ENCODE measurements around the gene RPL13.
"Not testable (repeated sequence)": the region's sequence is repeated elsewhere in the genome, so short reads cannot be mapped to it uniquely, and the experiment has no call there.

The RPL13 gene

GRCh38 chr16:89581045-89581695 is 20.7 kb downstream of the RPL13 start:
- no peak for DNase-seq

DNA sequence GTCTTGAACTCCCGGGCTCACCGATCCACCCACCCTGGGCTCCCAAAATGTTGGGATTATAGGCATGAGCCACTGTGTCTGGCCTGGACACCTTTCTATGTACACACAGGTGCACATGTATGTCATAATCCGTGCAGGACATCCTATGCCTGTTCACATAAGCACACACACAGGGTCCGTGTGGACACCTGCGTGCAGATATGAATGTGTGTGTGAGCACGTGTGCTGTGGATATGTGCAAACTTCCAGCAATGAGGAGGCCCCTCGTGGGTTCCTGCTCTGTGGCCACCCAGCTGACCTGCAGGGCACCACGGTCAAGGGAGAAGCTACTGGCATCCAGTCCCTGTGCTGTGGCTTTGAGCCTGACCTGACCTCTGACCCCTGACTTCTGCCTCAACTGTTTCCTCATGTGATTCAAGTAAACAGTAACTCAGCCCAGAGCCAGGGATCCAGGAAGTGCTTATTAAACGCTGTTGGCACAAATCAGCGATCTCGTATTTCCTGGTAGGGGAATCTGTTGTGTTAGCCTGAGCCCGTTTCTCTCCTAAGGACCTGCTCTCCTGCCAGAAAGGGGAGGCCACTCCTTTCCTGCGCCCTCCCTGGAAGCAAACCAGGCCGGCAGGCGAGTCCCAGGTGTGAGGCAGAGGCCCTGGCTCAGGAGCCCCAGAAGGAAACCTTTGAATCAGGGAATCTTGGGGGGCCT is 21.5 kb downstream of the RPL13 start:
- no peak for DNase-seq

DNA sequence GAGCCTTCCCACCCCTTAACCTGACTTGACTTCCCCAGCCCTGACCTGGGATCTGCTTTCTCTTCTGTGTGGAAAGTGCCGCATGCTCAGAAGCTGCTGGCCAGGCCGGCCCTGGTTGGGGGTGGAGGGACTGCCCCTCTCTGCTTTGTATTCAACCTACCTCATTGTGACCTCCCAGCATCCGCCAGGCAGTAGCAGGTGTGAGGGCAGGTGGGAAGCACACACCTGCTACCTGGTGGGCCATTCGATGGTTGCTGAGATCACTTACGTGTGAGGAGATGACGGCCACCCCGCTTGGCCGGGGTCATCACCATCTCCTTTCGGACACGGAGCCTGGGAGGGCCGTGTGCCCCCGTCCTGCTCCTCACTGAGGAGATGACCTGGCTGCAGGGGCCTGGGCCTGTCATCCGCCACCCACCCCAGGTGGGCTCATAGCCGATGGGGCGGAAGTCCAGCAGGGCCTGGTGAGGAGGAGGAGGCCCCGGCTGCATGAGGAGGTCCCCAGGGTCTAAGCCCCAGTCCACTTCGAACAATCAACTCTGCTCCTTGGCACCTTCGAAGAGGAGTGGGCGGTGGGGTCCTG is 22.2 kb downstream of the RPL13 start:
- no peak for DNase-seq

- no peak for DNase-seq
These were observed 22.9 kb downstream of the RPL13 start for GRCh38 chr16:89583197-89583894.

- DNase-seq = peak in 1 of 3 donors; percentile 32
These were observed 23.6 kb downstream of the RPL13 start for GRCh38 chr16:89583895-89584644.

DNA sequence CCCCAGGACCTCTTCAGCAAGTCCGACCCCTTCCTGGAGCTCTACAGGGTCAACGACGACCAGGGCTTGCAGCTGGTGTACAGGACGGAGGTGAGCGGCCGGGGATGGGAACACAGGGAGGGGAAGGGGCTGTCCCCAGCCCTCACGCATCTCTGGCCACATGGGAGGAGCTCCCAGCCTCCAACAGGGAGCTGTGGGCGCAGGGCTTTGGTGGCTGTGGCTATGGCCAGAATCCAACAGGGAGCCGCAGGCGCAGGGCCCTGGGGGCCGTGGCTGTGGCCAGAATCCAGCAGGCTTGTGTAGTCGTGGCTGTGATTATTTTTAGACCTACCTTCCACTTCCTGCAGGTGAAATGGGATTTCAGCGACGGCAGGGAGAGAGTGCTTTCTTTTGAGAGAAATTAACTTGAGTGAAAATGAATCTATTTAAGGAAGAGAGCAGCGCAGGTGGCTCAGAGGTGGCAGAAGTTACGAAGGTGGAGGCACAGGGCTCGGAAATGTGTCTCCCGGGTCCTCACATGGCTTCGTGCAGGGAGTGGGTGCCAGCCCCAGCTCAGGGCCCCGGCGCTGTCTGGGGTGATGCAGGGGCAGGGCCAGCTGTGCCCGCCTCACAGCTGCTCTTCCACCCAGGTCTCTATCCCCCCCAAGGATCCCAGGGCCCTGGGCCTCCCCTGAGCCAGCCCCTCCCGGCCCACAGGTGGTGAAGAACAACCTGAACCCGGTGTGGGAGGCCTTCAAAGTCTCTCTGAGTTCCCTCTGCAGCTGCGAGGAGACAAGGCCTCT is 24.5 kb downstream of the RPL13 start:
- no peak for DNase-seq

DNA sequence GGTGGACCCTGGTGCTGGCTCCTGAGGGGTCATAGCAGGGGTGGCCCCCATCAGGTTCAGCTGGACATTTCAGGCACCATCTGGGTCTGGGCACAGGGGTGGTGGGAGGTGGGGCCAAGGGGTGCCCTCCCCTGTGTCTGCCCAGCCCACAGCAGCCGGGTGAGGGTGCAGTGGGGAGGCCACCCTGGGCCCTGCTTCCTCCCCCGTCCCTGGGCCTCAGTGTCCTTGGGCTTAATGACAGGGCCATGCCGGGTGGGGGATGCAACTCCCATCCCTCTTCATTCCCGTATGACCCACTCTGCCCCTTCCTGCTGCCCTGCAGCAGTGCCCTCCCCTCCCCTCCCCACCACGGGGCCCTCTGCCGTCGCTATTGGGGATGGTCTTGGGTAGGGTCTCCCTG is 25.7 kb downstream of the RPL13 start:
- DNase-seq = no peak

- DNase-seq = no peak
These were observed 26.4 kb downstream of the RPL13 start for GRCh38 chr16:89586853-89587252.

- DNase-seq = not testable (repeated sequence)
These were observed 27.2 kb downstream of the RPL13 start for GRCh38 chr16:89587676-89588075.

- DNase-seq = no peak
These were observed 28.1 kb downstream of the RPL13 start for GRCh38 chr16:89588413-89589109.

GRCh38 chr16:89589241-89589926 is 28.9 kb downstream of the RPL13 start:
- no peak for DNase-seq

- no peak for DNase-seq
These were observed 33.4 kb downstream of the RPL13 start for GRCh38 chr16:89593841-89594240.

- DNase-seq = no peak
These were observed 35.0 kb downstream of the RPL13 start for GRCh38 chr16:89595330-89596060.

- DNase-seq = no peak
These were observed 35.7 kb downstream of the RPL13 start for GRCh38 chr16:89596061-89596689.

GRCh38 chr16:89596957-89597649 is 36.6 kb downstream of the RPL13 start:
- DNase-seq = no peak

DNA sequence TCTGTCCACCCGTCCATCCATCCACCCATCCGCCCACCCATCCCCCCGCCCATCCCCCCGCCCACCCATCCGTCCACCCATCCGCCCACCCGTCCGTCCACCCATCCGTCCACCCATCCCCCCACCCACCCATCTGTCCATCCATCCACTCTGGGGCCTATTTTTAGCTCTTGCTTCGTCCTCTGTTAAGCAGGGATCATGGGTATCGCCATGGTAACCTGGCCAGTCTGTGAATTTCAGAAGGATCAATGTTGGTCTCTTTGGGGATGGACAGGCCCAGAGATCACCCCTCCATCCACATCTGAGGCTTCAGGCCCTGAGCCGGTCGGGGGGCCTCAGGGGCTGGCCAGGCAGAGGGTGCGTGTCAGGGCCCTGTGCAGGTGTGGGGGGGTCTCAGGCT is 37.7 kb downstream of the RPL13 start:
- DNase-seq = peak in 2 of 3 donors; percentile 32 to 44

DNA sequence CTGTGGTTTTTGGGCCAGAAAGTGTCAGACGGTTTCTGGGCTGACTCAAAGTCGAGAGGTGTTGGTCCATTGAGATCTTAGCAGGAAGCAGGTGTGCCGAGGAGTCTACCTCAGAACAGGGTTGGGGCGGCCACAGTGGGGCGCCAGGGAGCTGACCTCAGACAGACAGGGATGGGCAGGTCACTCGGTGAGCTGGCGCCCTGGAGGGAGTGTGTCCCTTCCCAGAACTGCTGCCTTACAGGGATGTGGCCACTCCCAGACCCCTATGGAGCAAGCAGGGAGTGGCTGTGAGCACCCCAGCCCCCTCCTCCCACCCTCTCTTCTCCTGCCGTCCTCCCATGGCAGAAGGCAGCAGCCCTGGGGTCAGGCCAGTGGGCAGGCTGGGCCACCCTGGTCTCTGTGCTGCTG is 39.0 kb downstream of the RPL13 start:
- DNase-seq = no peak

- no peak for DNase-seq
These were observed 39.4 kb downstream of the RPL13 start for GRCh38 chr16:89599902-89600301.

GRCh38 chr16:89600427-89600826 is 39.9 kb downstream of the RPL13 start:
- no peak for DNase-seq
